MCF 10A (cell line): Measurements from ENCODE around the gene HLCS. TPM values are rescaled to one million over a fixed set of nuclear protein-coding genes. Genes with fewer than 3 reads are reported as not detected.

Experiments
- BruUV-seq: library from RNA; stranded (reverse); fragments of 400-500 nt; replicated peaks from 2 replicates; lab custom pipeline; 2021; lab: Mats Ljungman, UMichigan
- CTCF ChIA-PET: fragments of 300-600 bp; sonication (Branson Sonifier 250); formaldehyde crosslinking; extraction: SDS; loops from one replicate; lab custom pipeline; 2021; ENCODE audit warnings: antibody characterized with exemption, inconsistent platforms; lab: Yijun Ruan, JAX
- POLR2A ChIA-PET: fragments of 300-600, 350-650 bp; sonication (Branson Sonifier 250); formaldehyde crosslinking; extraction: SDS; loops from one replicate; lab custom pipeline; 2020; ENCODE audit warnings: antibody characterized with exemption, inconsistent platforms; lab: Yijun Ruan, JAX
- DNase-seq: peaks from one replicate; pipeline ENCODE4 v3.0.0-alpha.2; 2018; ENCODE audit not compliant: unreplicated experiment
- H3K27ac Mint-ChIP-seq: one replicate; pipeline ENCODE4 v1.8.0; 2022; ENCODE audit warnings: mild to moderate bottlenecking, low read depth, mixed read lengths; ENCODE audit not compliant: unreplicated experiment
- H3K27me3 Mint-ChIP-seq: one replicate; pipeline ENCODE4 v1.8.0; 2022; ENCODE audit warnings: mixed read lengths; ENCODE audit not compliant: insufficient read depth, unreplicated experiment
- H3K36me3 Mint-ChIP-seq: one replicate; pipeline ENCODE4 v1.8.0; 2022; ENCODE audit warnings: mild to moderate bottlenecking, moderate library complexity, mixed read lengths; ENCODE audit not compliant: insufficient read depth, unreplicated experiment
- H3K4me1 Mint-ChIP-seq: one replicate; pipeline ENCODE4 v1.8.0; 2022; ENCODE audit warnings: mixed read lengths; ENCODE audit not compliant: insufficient read depth, unreplicated experiment
- H3K4me3 Mint-ChIP-seq: one replicate; pipeline ENCODE4 v1.8.0; 2022; ENCODE audit warnings: mild to moderate bottlenecking, moderate library complexity, mixed read lengths; ENCODE audit not compliant: unreplicated experiment
- H3K9me3 Mint-ChIP-seq: one replicate; pipeline ENCODE4 v1.8.0; 2022; ENCODE audit warnings: mixed read lengths; ENCODE audit not compliant: unreplicated experiment
- CTCF ChIP-seq: fragments of 200-600 bp; IDR thresholded peaks from one replicate; pipeline ENCODE4 v1.8.0; 2022; ENCODE audit warnings: antibody characterized with exemption, mild to moderate bottlenecking; ENCODE audit not compliant: unreplicated experiment
- intact Hi-C: fragments of 100-400 bp; cut with micrococcal nuclease; formaldehyde crosslinking; loops from 2 replicates; pipeline ENCODE4 v1.14.1; 2022
- total RNA-seq: library from RNA; stranded (reverse); gene quantifications from 2 replicates; pipeline ENCODE4 v1.2.3, GENCODE V29; 2022

Gene HLCS
- total RNA-seq, 1 experiment from 2014 or later, result 46.1 TPM

- no peaks in the 10 kb centered on the region for H3K9me3 Mint-ChIP-seq
- no peak overlapping the region for H3K27ac Mint-ChIP-seq
- CTCF ChIA-PET, result no interaction called here
- H3K4me1 Mint-ChIP-seq, result no peaks in the 10 kb centered on the region
- no peaks in the 10 kb centered on the region for H3K27me3 Mint-ChIP-seq
- intact Hi-C loops, result no loop called here
- POLR2A ChIA-PET, result no interaction called here
- no peak for TF ChIP-seq CTCF
- no peak for DNase-seq
- no TSS peak for BruUV-seq
- H3K4me3 Mint-ChIP-seq, result no peak overlapping the region
- H3K36me3 Mint-ChIP-seq, result peaks cover 33% of the 10 kb centered on the region
Observed at GRCh38 chr21:36744560-36745231, 221.8 kb downstream of the HLCS start.

GRCh38 chr21:36744190-36744559, 222.3 kb downstream of the HLCS start:
- Mint-ChIP-seq H3K4me1 (no peaks in the 10 kb centered on the region), H3K4me3 (no peak overlapping the region), H3K36me3 (peaks cover 36% of the 10 kb centered on the region), H3K9me3 (no peaks in the 10 kb centered on the region), H3K27ac (no peak overlapping the region), H3K27me3 (no peaks in the 10 kb centered on the region)
- TF ChIP-seq CTCF, result no peak
- ChIA-PET CTCF (no interaction called here), POLR2A (no interaction called here)
- intact Hi-C loops, result no loop called here
- no peak for DNase-seq
- BruUV-seq, result no TSS peak

DNA sequence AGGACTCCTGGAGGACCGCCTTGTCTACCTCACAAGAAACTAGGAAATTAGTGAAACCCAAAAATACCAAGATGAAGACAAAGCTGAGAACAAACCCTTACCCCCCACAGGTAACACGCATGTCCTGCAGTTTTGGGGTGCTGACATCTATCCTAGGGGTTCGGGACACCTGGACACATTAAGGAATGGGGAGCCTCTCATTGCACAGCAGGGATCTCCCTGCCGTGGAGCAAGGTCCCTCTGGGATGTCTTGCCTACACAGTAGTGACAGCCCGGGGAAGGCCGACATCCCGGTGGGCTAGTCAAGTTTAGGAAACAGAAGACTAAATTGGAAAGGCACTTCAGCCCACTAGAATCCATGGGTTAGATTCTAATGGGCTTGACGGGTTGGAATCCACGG, 223.0 kb downstream of the HLCS start:
- CTCF ChIA-PET, result interaction anchor here (0.6 kb wide), 2 partner anchors 11 to 1496 kb away, joined by 3 read pairs; no protein-coding TSS in a partner anchor
- no peaks in the 10 kb centered on the region for H3K9me3 Mint-ChIP-seq

DNA sequence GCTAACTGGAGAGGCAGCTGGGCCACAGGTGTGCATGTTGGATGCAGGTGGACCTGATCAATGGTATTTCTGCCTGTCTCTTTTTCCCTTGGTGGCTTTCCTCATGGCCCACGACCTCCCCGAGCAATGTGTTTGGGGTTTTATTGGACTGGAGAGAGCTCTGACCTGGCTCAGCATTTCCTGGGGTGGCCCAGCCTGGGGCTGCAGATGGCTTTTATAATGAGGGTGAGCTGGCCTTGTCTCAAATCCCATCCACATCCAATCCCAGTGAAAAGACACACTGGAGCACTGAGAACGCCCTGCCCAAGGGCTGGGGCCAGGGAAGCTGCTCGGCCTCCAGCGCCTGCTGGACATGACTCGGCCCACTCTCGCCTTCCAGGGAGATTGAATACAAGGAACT, 223.5 kb downstream of the HLCS start:
- Mint-ChIP-seq H3K27me3 (no peaks in the 10 kb centered on the region), H3K4me1 (no peaks in the 10 kb centered on the region), H3K9me3 (no peaks in the 10 kb centered on the region), H3K27ac (no peak overlapping the region), H3K4me3 (no peak overlapping the region), H3K36me3 (peaks cover 28% of the 10 kb centered on the region)
- DNase-seq, result no peak
- ChIA-PET POLR2A (interaction anchor here (0.7 kb wide), 1 partner anchor 9 kb away, joined by 4 read pairs; no protein-coding TSS in a partner anchor), CTCF (interaction anchor here (0.6 kb wide), 2 partner anchors 12 to 1496 kb away, joined by 3 read pairs; no protein-coding TSS in a partner anchor)
- no peak for TF ChIP-seq CTCF
- intact Hi-C loops, result no loop called here
- BruUV-seq, result no TSS peak

More for the DNA sequence above, 223.0 kb downstream of the HLCS start:
- no peak for DNase-seq
- intact Hi-C loops, result no loop called here
- Mint-ChIP-seq H3K27ac (no peak overlapping the region), H3K27me3 (no peaks in the 10 kb centered on the region), H3K36me3 (peaks cover 30% of the 10 kb centered on the region), H3K4me1 (no peaks in the 10 kb centered on the region), H3K4me3 (no peak overlapping the region)
- no TSS peak for BruUV-seq
- no peak for TF ChIP-seq CTCF
- POLR2A ChIA-PET, result no interaction called here
